ENCODE results near the gene CDH4. TPM values are rescaled to one million over a fixed set of nuclear protein-coding genes. Genes with fewer than 3 reads are reported as not detected.

CDH4 gene
- total RNA-seq, 2 experiments from 2014 or later = 0.10 to 0.21 TPM

DNA sequence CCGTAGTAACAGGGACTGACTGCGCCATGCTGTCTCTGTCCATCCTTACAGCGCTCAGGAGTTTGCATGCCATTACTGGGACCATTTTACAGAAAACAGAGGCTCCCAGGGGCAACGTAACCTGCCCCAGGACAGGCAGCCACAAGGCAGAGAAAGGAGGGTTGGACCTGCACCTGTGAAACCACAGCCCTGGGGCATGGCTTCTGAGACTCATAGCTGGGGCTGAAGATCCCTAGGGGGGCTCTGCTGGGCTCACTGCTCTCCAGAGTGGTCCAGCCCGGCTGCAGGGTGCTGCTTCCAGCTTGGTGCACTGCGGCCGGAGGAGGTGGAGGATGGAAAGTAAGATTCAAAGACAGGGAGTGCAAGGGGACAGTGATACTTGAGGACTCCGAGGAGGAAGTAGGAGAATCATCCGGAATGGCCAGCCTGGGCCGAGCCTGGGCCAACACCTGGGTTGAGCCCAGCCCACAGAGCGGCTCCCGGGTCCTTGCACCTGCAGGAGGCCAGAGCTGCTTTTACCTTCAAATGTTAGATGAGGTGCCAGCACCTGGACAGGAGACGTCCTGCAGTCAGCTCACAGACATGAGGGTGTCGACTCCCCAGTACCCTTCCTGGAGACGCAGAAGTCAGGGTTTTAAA is 183.2 kb downstream of the CDH4 start:
- POLR2A ChIA-PET = no interaction called here
- no peak for DNase-seq
- no peaks in the 10 kb centered on the region for H3K4me1 Mint-ChIP-seq (ENCODE audit: low read depth)
- H3K9me3 Mint-ChIP-seq = no peaks in the 10 kb centered on the region
- no peak overlapping the region for H3K27ac Mint-ChIP-seq
- H3K36me3 Mint-ChIP-seq = no peaks in the 10 kb centered on the region
- intact Hi-C loops (cut with micrococcal nuclease) = no loop called here
- H3K27me3 Mint-ChIP-seq = peaks cover 6% of the 10 kb centered on the region
- CTCF ChIA-PET = no interaction called here
- H3K4me3 Mint-ChIP-seq = no peak overlapping the region

DNA sequence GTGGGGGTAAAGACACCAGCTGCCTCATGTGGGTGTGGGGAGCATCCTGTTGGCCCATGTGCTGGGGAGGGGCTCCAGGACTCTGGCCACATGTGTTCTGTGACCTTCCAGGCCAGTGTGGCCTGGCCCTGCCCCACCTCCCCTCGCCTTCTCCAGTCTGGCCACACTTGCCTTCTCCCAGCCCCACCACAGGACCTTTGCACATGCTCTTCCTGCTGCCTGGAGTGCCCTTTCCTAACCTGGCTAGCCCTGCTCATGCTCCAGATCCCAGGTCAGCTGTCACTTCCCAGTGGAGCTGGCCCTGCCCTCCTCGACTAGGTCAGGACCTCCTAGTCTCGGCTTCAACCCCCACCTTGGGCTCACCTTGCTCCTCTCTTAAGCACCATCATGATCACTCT is 183.8 kb downstream of the CDH4 start:
- ChIA-PET CTCF (no interaction called here), POLR2A (no interaction called here)
- Mint-ChIP-seq H3K36me3 (no peaks in the 10 kb centered on the region), H3K4me3 (no peak overlapping the region), H3K9me3 (no peaks in the 10 kb centered on the region), H3K4me1 (ENCODE audit: low read depth) (no peaks in the 10 kb centered on the region), H3K27me3 (peaks cover 6% of the 10 kb centered on the region), H3K27ac (no peak overlapping the region)
- no peak for DNase-seq
- intact Hi-C loops (cut with micrococcal nuclease) = no loop called here

GRCh38 chr20:61436283-61436666 is 184.2 kb downstream of the CDH4 start:
- no peaks in the 10 kb centered on the region for H3K4me1 Mint-ChIP-seq (ENCODE audit: low read depth)
- ChIA-PET POLR2A (no interaction called here), CTCF (no interaction called here)
- no peak for DNase-seq
- H3K9me3 Mint-ChIP-seq = no peaks in the 10 kb centered on the region
- H3K4me3 Mint-ChIP-seq = no peak overlapping the region
- H3K27ac Mint-ChIP-seq = no peak overlapping the region
- peaks cover 6% of the 10 kb centered on the region for H3K27me3 Mint-ChIP-seq
- no peaks in the 10 kb centered on the region for H3K36me3 Mint-ChIP-seq
- intact Hi-C loops (cut with micrococcal nuclease) = no loop called here

DNA sequence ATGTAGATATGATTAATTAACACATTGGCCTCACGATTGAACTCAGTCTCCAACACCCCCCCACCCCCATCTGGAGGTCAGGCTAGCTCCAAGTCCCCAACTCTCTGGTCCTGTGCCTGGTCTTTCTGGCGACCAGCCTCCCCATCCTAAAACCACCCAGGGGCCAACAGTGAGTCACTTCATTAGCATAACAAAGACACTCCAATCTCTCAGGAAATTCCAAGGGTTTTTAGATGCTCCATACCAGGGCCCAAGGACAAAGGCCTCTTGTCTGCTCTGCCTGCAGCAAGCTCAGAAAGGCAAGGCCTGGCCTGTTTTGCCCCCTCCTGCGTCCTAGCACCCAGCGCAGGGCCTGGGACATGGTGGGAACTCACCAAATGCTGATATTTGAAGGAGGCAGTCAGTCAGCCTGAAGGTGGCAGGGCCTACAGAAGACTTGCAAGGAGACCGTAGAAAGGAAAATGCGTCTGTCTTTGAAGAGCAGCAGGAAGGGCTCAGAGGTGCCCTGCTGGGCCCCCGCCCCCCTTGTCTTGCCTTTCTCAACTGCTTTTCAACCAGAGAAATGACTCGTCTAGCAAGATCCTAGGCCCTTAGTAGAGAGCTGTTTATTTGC is 184.7 kb downstream of the CDH4 start:
- no peaks in the 10 kb centered on the region for H3K9me3 Mint-ChIP-seq
- no peak overlapping the region for H3K27ac Mint-ChIP-seq
- no peaks in the 10 kb centered on the region for H3K4me1 Mint-ChIP-seq (ENCODE audit: low read depth)
- H3K36me3 Mint-ChIP-seq = no peaks in the 10 kb centered on the region
- no peak for DNase-seq
- CTCF ChIA-PET = no interaction called here
- H3K27me3 Mint-ChIP-seq = peaks cover 6% of the 10 kb centered on the region
- no peak overlapping the region for H3K4me3 Mint-ChIP-seq
- POLR2A ChIA-PET = no interaction called here
- intact Hi-C loops (cut with micrococcal nuclease) = no loop called here

GRCh38 chr20:61437280-61438206 is 185.5 kb downstream of the CDH4 start:
- Mint-ChIP-seq H3K27me3 (peaks cover 6% of the 10 kb centered on the region), H3K4me1 (ENCODE audit: low read depth) (no peaks in the 10 kb centered on the region), H3K36me3 (no peaks in the 10 kb centered on the region), H3K9me3 (no peaks in the 10 kb centered on the region), H3K4me3 (no peak overlapping the region), H3K27ac (no peak overlapping the region)
- CTCF ChIA-PET = no interaction called here
- POLR2A ChIA-PET = no interaction called here
- intact Hi-C loops (cut with micrococcal nuclease) = no loop called here
- DNase-seq = no peak

- CTCF ChIA-PET = no interaction called here
- Mint-ChIP-seq H3K4me1 (ENCODE audit: low read depth) (no peaks in the 10 kb centered on the region), H3K9me3 (no peaks in the 10 kb centered on the region), H3K27ac (no peak overlapping the region), H3K27me3 (peaks cover 6% of the 10 kb centered on the region), H3K4me3 (no peak overlapping the region), H3K36me3 (no peaks in the 10 kb centered on the region)
- no peak for DNase-seq
- POLR2A ChIA-PET = no interaction called here
- intact Hi-C loops (cut with micrococcal nuclease) = no loop called here
Measured at GRCh38 chr20:61438285-61438684, 186.2 kb downstream of the CDH4 start.

DNA sequence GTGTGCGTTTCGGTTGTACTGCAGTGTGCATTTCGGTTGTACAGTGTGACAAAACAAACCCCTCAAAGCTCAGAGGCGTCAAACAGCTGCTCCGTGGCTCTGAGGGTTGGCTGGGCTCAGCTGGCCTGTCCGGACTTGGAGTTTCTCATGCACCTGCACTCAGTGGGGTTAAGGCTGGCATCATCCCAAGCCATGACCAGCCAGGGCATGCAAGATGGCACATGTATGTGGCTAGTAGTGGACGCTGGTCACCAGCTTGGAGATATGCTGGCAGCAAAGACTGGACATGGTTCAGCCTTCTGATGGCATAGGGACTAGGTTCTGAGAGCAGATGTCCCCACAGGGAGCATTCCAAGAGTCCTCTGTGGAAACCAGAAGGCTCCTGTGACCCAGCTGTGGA is 187.2 kb downstream of the CDH4 start:
- intact Hi-C loops (cut with micrococcal nuclease) = no loop called here
- DNase-seq = no peak
- H3K27me3 Mint-ChIP-seq = peaks cover 4% of the 10 kb centered on the region
- H3K27ac Mint-ChIP-seq = no peak overlapping the region
- H3K4me1 Mint-ChIP-seq (ENCODE audit: low read depth) = no peaks in the 10 kb centered on the region
- no peaks in the 10 kb centered on the region for H3K9me3 Mint-ChIP-seq
- no peak overlapping the region for H3K4me3 Mint-ChIP-seq
- ChIA-PET CTCF (no interaction called here), POLR2A (no interaction called here)
- H3K36me3 Mint-ChIP-seq = no peaks in the 10 kb centered on the region

- H3K36me3 Mint-ChIP-seq = no peaks in the 10 kb centered on the region
- no peak for DNase-seq
- H3K27ac Mint-ChIP-seq = no peak overlapping the region
- intact Hi-C loops (cut with micrococcal nuclease) = no loop called here
- CTCF ChIA-PET = no interaction called here
- no peak overlapping the region for H3K4me3 Mint-ChIP-seq
- no peaks in the 10 kb centered on the region for H3K4me1 Mint-ChIP-seq (ENCODE audit: low read depth)
- POLR2A ChIA-PET = no interaction called here
- H3K27me3 Mint-ChIP-seq = peaks cover 3% of the 10 kb centered on the region
- no peaks in the 10 kb centered on the region for H3K9me3 Mint-ChIP-seq
Measured at GRCh38 chr20:61440548-61441055, 188.5 kb downstream of the CDH4 start.

DNA sequence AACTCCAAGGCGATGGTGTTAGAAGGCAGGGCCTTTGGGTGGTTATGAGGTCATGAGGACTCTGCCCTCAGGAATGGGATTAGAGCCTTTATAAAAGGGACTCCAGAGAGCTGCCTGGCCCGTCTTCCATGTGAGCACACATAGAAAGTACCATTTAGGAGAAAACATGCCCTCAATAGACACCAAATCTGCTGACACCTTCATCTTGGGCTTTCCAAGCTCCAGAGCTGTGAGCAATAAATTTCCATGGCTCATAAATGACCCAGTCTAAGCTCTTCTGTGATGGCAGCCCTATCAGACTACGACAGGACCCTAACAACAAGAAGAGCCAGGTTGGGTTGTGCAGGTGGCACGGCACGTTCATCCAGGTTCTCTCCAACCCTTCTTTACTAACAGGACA is 189.5 kb downstream of the CDH4 start:
- Mint-ChIP-seq H3K4me1 (ENCODE audit: low read depth) (no peaks in the 10 kb centered on the region), H3K36me3 (no peaks in the 10 kb centered on the region), H3K27me3 (peaks cover 3% of the 10 kb centered on the region), H3K4me3 (no peak overlapping the region), H3K9me3 (no peaks in the 10 kb centered on the region), H3K27ac (no peak overlapping the region)
- DNase-seq = no peak
- ChIA-PET CTCF (no interaction called here), POLR2A (no interaction called here)
- intact Hi-C loops (cut with micrococcal nuclease) = no loop called here

DNA sequence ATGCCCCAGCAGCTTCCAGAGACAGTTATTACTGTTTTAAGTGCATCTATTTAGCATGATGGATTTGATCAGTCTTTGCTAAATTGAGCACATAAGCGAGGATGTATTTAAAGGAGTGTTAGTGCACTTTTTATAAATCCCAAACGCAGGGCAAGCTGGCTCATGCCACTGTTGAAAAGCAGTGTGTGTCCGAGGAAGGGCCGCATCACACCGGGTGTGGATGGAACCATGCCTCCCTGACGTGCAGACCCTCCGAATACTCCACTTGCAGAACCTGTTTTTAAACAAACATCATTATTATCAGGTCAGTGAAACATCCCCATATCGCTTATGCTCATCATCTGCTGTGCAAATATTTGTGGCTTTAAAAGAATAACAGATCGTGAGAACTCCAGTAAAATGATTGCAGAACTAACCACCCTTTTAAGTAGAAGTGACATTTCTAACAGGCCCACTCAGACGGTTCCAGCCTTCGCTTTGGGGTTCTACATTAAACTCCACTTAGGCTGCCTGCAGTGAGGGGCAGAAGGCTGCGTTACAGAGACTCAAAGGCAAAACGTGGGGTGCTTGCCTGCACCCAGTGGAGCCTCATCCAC is 190.1 kb downstream of the CDH4 start:
- no peaks in the 10 kb centered on the region for H3K4me1 Mint-ChIP-seq (ENCODE audit: low read depth)
- intact Hi-C loops (cut with micrococcal nuclease) = no loop called here
- peaks cover 3% of the 10 kb centered on the region for H3K27me3 Mint-ChIP-seq
- H3K9me3 Mint-ChIP-seq = no peaks in the 10 kb centered on the region
- no peak overlapping the region for H3K4me3 Mint-ChIP-seq
- no peak overlapping the region for H3K27ac Mint-ChIP-seq
- CTCF ChIA-PET = no interaction called here
- no peak for DNase-seq
- H3K36me3 Mint-ChIP-seq = no peaks in the 10 kb centered on the region
- POLR2A ChIA-PET = no interaction called here

- no peaks in the 10 kb centered on the region for H3K9me3 Mint-ChIP-seq
- H3K27ac Mint-ChIP-seq = no peak overlapping the region
- ChIA-PET CTCF (no interaction called here), POLR2A (no interaction called here)
- intact Hi-C loops (cut with micrococcal nuclease) = no loop called here
- DNase-seq = no peak
- H3K4me3 Mint-ChIP-seq = no peak overlapping the region
- no peaks in the 10 kb centered on the region for H3K36me3 Mint-ChIP-seq
- H3K27me3 Mint-ChIP-seq = peaks cover under 1% of the 10 kb centered on the region
- H3K4me1 Mint-ChIP-seq (ENCODE audit: low read depth) = no peaks in the 10 kb centered on the region
Measured at GRCh38 chr20:61442718-61443117, 190.7 kb downstream of the CDH4 start.

DNA sequence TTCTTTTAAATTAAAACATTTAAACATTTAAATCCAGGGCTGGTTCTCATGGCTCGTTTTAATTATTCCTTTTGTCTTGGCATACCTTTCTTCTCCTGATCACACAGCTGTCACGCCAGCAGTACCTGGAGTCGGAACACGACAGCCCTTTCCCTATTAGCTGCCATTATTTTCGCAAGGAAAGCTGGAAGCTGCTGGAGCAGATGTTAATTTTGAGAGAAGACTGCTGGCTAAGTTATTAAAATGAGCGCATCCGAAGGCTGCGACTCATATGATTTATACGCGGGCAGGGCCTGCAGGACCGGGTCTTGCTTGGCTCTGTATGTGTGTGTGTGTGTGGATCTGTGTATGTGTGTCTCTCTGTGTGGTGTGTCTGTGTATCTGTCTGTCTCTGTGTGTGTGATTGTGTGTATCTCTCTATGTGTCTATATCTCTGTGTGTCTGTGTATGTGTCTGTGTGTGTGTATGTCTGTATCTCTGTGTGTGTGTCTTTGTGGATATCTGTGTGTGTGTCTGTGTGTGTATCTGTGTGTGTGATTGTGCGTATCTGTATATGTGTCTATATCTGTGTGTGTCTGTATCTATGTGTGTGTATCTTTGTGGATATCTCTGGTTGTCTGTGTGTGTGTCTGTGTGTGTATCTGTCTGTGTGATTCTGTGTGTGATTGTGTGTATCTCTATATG is 191.5 kb downstream of the CDH4 start:
- POLR2A ChIA-PET = no interaction called here
- no peak for DNase-seq
- H3K4me1 Mint-ChIP-seq (ENCODE audit: low read depth) = no peaks in the 10 kb centered on the region
- intact Hi-C loops (cut with micrococcal nuclease) = no loop called here
- H3K27me3 Mint-ChIP-seq = no peaks in the 10 kb centered on the region
- H3K27ac Mint-ChIP-seq = no peak overlapping the region
- H3K9me3 Mint-ChIP-seq = no peaks in the 10 kb centered on the region
- H3K36me3 Mint-ChIP-seq = no peaks in the 10 kb centered on the region
- CTCF ChIA-PET = no interaction called here
- no peak overlapping the region for H3K4me3 Mint-ChIP-seq
